NCI-H345 (cell line): ENCODE data around the gene ABCF1.

Experiments used
- DNase-seq: peaks from one replicate; lab custom pipeline; 2025; lab: John Stamatoyannopoulos, UW

ABCF1 gene

GRCh38 chr6:30601815-30602641 lies 30.8 kb downstream of the ABCF1 start:
- DNase-seq: no peak

- DNase-seq: no peak
These were observed 32.7 kb downstream of the ABCF1 start for GRCh38 chr6:30603961-30604360.

- no peak for DNase-seq
These were observed 38.8 kb downstream of the ABCF1 start for GRCh38 chr6:30610065-30610464.

GRCh38 chr6:30611150-30611855 lies 40.1 kb downstream of the ABCF1 start:
- DNase-seq: no peak

- DNase-seq: no peak
These were observed 40.6 kb downstream of the ABCF1 start for GRCh38 chr6:30611856-30612194.

- no peak for DNase-seq
These were observed 41.0 kb downstream of the ABCF1 start for GRCh38 chr6:30612213-30612612.

- no peak for DNase-seq
These were observed 41.5 kb downstream of the ABCF1 start for GRCh38 chr6:30612687-30613248.

GRCh38 chr6:30613251-30614043 lies 42.2 kb downstream of the ABCF1 start:
- no peak for DNase-seq

GRCh38 chr6:30614044-30614842 lies 43.0 kb downstream of the ABCF1 start:
- DNase-seq: no peak

GRCh38 chr6:30614843-30615218 lies 43.6 kb downstream of the ABCF1 start:
- peak; percentile 97 for DNase-seq

- peak; percentile 48 for DNase-seq
These were observed 44.1 kb downstream of the ABCF1 start for GRCh38 chr6:30615219-30615957.

GRCh38 chr6:30615958-30616810 lies 44.9 kb downstream of the ABCF1 start:
- peak; percentile 46 for DNase-seq

- DNase-seq: peak; percentile 100
These were observed 45.7 kb downstream of the ABCF1 start, which contains the start of gene PPP1R10 for GRCh38 chr6:30616811-30617564. PPP1R10 (minus strand) TSS chr6:30617243; CDS start chr6:30609944, 7,299 bp downstream.

- peak; percentile 97 for DNase-seq
These were observed 46.5 kb downstream of the ABCF1 start, which contains the start of gene MRPS18B for GRCh38 chr6:30617565-30618269. MRPS18B (plus strand) TSS chr6:30617840; CDS start chr6:30617866, 26 bp downstream.

- no peak for DNase-seq
These were observed 47.1 kb downstream of the ABCF1 start for GRCh38 chr6:30618270-30618797.

- no peak for DNase-seq
These were observed 48.3 kb downstream of the ABCF1 start for GRCh38 chr6:30619561-30619960.

GRCh38 chr6:30625511-30625910 lies 54.3 kb downstream of the ABCF1 start:
- DNase-seq: no peak
